HEK293 (cell line): ENCODE data around the gene CBX5.

Source experiments
- CTCF ChIA-PET: fragments of 350-600 bp; formaldehyde crosslinking; extraction: SDS; loops from one replicate; lab custom pipeline; 2021; ENCODE audit warnings: antibody characterized with exemption; lab: Yijun Ruan, JAX
- POLR2A ChIA-PET: fragments of 300-600 bp; formaldehyde crosslinking; extraction: SDS; loops from one replicate; lab custom pipeline; 2020; ENCODE audit warnings: antibody characterized with exemption, inconsistent platforms; lab: Yijun Ruan, JAX
- H3K27ac ChIP-seq: fragments of 200-500 bp; sonication (Bioruptor generic); 2 replicates; pipeline ENCODE4 v1.5.1; 2014; ENCODE audit warnings: low read depth, low read length, control low read depth, inconsistent platforms; ENCODE audit errors: extremely low read depth
- H3K36me3 ChIP-seq, 2 experiments: fragments of 200-500 bp in 1 of 2; sonication (Bioruptor generic) in 1 of 2; 1 replicate in 1 of 2; 2 replicates in 1 of 2; pipeline ENCODE4 v1.5.1; 2014 to 2017; ENCODE audit warnings: inconsistent platforms in 2 of 2, low read length in 2 of 2; ENCODE audit not compliant: control insufficient read depth in 2 of 2, insufficient read depth in 1 of 2
- H3K4me1 ChIP-seq: fragments of 200-500 bp; sonication (Bioruptor generic); 2 replicates; pipeline ENCODE4 v1.5.1; 2014; ENCODE audit warnings: mild to moderate bottlenecking, low read length, inconsistent platforms; ENCODE audit not compliant: control insufficient read depth, insufficient read depth
- H3K4me3 ChIP-seq: 2 replicates; pipeline ENCODE4 v1.5.1; 2011; ENCODE audit warnings: low read depth, mild to moderate bottlenecking, control low read depth, low read length, moderate library complexity
- H3K9me3 ChIP-seq: fragments of 200-500 bp; sonication (Bioruptor generic); 2 replicates; pipeline ENCODE4 v1.5.1; 2014; ENCODE audit warnings: low read depth, low read length, inconsistent platforms; ENCODE audit not compliant: control insufficient read depth, insufficient read depth
- ATF2 ChIP-seq: fragments of 450-650 bp; formaldehyde crosslinking; IDR thresholded peaks from 2 replicates; pipeline ENCODE4 v1.5.1; 2016; ENCODE audit warnings: missing biosample characterization, missing genetic modification characterization, low read depth
- EGR2 ChIP-seq: fragments of 450-650 bp; formaldehyde crosslinking; IDR thresholded peaks from 2 replicates; pipeline ENCODE4 v1.5.1; 2016; ENCODE audit warnings: low read depth, missing biosample characterization, missing genetic modification characterization
- GLI2 ChIP-seq: fragments of 450-650 bp; formaldehyde crosslinking; IDR thresholded peaks from 2 replicates; pipeline ENCODE4; 2017; ENCODE audit warnings: missing biosample characterization, missing genetic modification characterization, low read depth, borderline replicate concordance
- PRDM1 ChIP-seq: fragments of 450-650 bp; formaldehyde crosslinking; IDR thresholded peaks from 2 replicates; pipeline ENCODE4; 2016; ENCODE audit warnings: missing biosample characterization, missing genetic modification characterization
- PRDM2 ChIP-seq: fragments of 450-650 bp; formaldehyde crosslinking; IDR thresholded peaks from 2 replicates; pipeline ENCODE4 v1.5.1; 2016; ENCODE audit warnings: missing biosample characterization, missing genetic modification characterization, borderline replicate concordance
- REPIN1 ChIP-seq: fragments of 450-650 bp; formaldehyde crosslinking; IDR thresholded peaks from 2 replicates; pipeline ENCODE4 v1.5.1; 2017; ENCODE audit warnings: missing biosample characterization, missing genetic modification characterization, low read depth
- ZFP37 ChIP-seq: fragments of 450-650 bp; formaldehyde crosslinking; IDR thresholded peaks from 2 replicates; pipeline ENCODE4 v1.5.1; 2016; ENCODE audit warnings: missing biosample characterization, missing genetic modification characterization
- ZNF140 ChIP-seq: fragments of 450-650 bp; formaldehyde crosslinking; IDR thresholded peaks from 2 replicates; pipeline ENCODE4 v1.5.1; 2016; ENCODE audit warnings: missing biosample characterization, missing genetic modification characterization
- ZNF157 ChIP-seq: fragments of 450-650 bp; formaldehyde crosslinking; IDR thresholded peaks from 2 replicates; pipeline ENCODE4 v1.5.1; 2016; ENCODE audit warnings: missing biosample characterization, missing genetic modification characterization
- ZNF239 ChIP-seq: fragments of 450-650 bp; formaldehyde crosslinking; IDR thresholded peaks from 2 replicates; pipeline ENCODE4 v1.5.1; 2016; ENCODE audit warnings: missing biosample characterization, missing genetic modification characterization
- ZNF266 ChIP-seq: fragments of 450-650 bp; formaldehyde crosslinking; IDR thresholded peaks from 2 replicates; pipeline ENCODE4 v1.5.1; 2016; ENCODE audit warnings: missing biosample characterization, missing genetic modification characterization, low read depth
- ZNF302 ChIP-seq: fragments of 450-650 bp; formaldehyde crosslinking; IDR thresholded peaks from 2 replicates; pipeline ENCODE4 v1.5.1; 2016; ENCODE audit warnings: missing biosample characterization, missing genetic modification characterization, low read depth
- ZNF362 ChIP-seq: fragments of 450-650 bp; formaldehyde crosslinking; IDR thresholded peaks from 2 replicates; pipeline ENCODE4 v1.5.1; 2016; ENCODE audit warnings: missing biosample characterization, missing genetic modification characterization
- ZNF433 ChIP-seq: fragments of 450-650 bp; formaldehyde crosslinking; IDR thresholded peaks from 2 replicates; pipeline ENCODE4 v1.5.1; 2016; ENCODE audit warnings: missing biosample characterization, missing genetic modification characterization, low read depth
- ZNF555 ChIP-seq: fragments of 450-650 bp; formaldehyde crosslinking; conservative IDR thresholded peaks from 2 replicates; pipeline ENCODE4 v1.5.1; 2017; ENCODE audit warnings: missing biosample characterization, mild to moderate bottlenecking, missing genetic modification characterization, inconsistent platforms
- ZNF558 ChIP-seq: fragments of 450-650 bp; formaldehyde crosslinking; IDR thresholded peaks from 2 replicates; pipeline ENCODE4 v1.5.1; 2016; ENCODE audit warnings: missing biosample characterization, missing genetic modification characterization
- ZNF560 ChIP-seq: fragments of 450-650 bp; formaldehyde crosslinking; IDR thresholded peaks from 2 replicates; pipeline ENCODE4 v1.5.1; 2017; ENCODE audit warnings: missing biosample characterization, missing genetic modification characterization, borderline replicate concordance
- ZNF580 ChIP-seq: fragments of 450-650 bp; formaldehyde crosslinking; IDR thresholded peaks from 2 replicates; pipeline ENCODE4 v1.5.1; 2016; ENCODE audit warnings: missing biosample characterization, missing genetic modification characterization
- ZNF629 ChIP-seq: fragments of 450-650 bp; formaldehyde crosslinking; IDR thresholded peaks from 2 replicates; pipeline ENCODE4 v1.5.1; 2017; ENCODE audit warnings: missing biosample characterization, missing genetic modification characterization
- ZNF664 ChIP-seq: fragments of 450-650 bp; formaldehyde crosslinking; IDR thresholded peaks from 2 replicates; pipeline ENCODE4 v1.5.1; 2016; ENCODE audit warnings: missing biosample characterization, missing genetic modification characterization
- ZNF707 ChIP-seq: fragments of 450-650 bp; formaldehyde crosslinking; IDR thresholded peaks from 2 replicates; pipeline ENCODE4 v1.5.1; 2016; ENCODE audit warnings: missing biosample characterization, missing genetic modification characterization
- ZNF830 ChIP-seq: fragments of 450-650 bp; IDR thresholded peaks from 2 replicates; pipeline ENCODE4 v1.5.0; 2018; ENCODE audit warnings: missing biosample characterization, missing genetic modification characterization, low read depth, mild to moderate bottlenecking, moderate library complexity
- ZSCAN23 ChIP-seq: fragments of 450-650 bp; formaldehyde crosslinking; IDR thresholded peaks from 2 replicates; pipeline ENCODE4 v1.5.1; 2016; ENCODE audit warnings: missing biosample characterization, missing genetic modification characterization

Gene CBX5

GRCh38 chr12:54185297-54185696 lies 94.6 kb downstream of the CBX5 start (continued):
- TF ChIP-seq ZNF433 (tag by site-specific recombination), result peak; percentile 26; the same call in 1 of the 2 replicates
- peak; percentile 81; the same call in 1 of the 2 replicates for TF ChIP-seq ZNF560 (tag by site-specific recombination)
- 0 out of 2 replicates have a peak, but pooled peaks have one; percentile 64 for TF ChIP-seq ZNF266 (tag by site-specific recombination)
- TF ChIP-seq ZNF580, result 0 out of 2 replicates have a peak, but pooled peaks have one; percentile 49
- 0 out of 2 replicates have a peak, but pooled peaks have one; percentile 60 for TF ChIP-seq ZFP37 (tag by site-specific recombination)
- TF ChIP-seq ZNF140 (tag by site-specific recombination), result peak; percentile 80
- TF ChIP-seq ZNF664, result peak; percentile 84
- TF ChIP-seq GLI2, result peak; percentile 74; the same call in 1 of the 2 replicates
- peak; percentile 62; the same call in 1 of the 2 replicates for TF ChIP-seq ZNF629 (tag by site-specific recombination)
- peak; percentile 91 for TF ChIP-seq ZNF558 (tag by site-specific recombination)

GRCh38 chr12:54184024-54184805 lies 95.7 kb downstream of the CBX5 start:
- ChIA-PET CTCF (interaction anchor here (0.9 kb wide), 1 partner anchor 24 kb away, joined by 3 read pairs; no protein-coding TSS in a partner anchor), POLR2A (no interaction called here)
- H3K4me1 ChIP-seq, result no peaks in the 10 kb centered on the region
- no peak overlapping the region for H3K4me3 ChIP-seq
- peaks cover 0 to 33% of the 10 kb centered on the region in 2 experiments; a peak in 2 of 3 replicates for H3K36me3 ChIP-seq
- H3K27ac ChIP-seq, result no peak overlapping the region
- no peak for TF ChIP-seq ZNF555 (tag by site-specific recombination)
- TF ChIP-seq ATF2, result no peak
- 0 out of 2 replicates have a peak, but pooled peaks have one; percentile 34 for TF ChIP-seq EGR2
- no peak for TF ChIP-seq ZSCAN23 (tag by site-specific recombination)
- TF ChIP-seq REPIN1 (tag by site-specific recombination), result no peak
- H3K9me3 ChIP-seq, result no peaks in the 10 kb centered on the region

- CTCF ChIA-PET, result interaction anchor here (1.0 to 1.1 kb wide), 2 partner anchors 19 to 154 kb away, joined by 3 to 4 read pairs; no protein-coding TSS in a partner anchor
- Histone ChIP-seq H3K9me3 (no peaks in the 10 kb centered on the region), H3K4me3 (no peak overlapping the region), H3K36me3 (peaks cover 0 to 33% of the 10 kb centered on the region in 2 experiments; a peak in 2 of 3 replicates), H3K4me1 (no peaks in the 10 kb centered on the region), H3K27ac (no peak overlapping the region)
- POLR2A ChIA-PET, result no interaction called here
- TF ChIP-seq ZNF362 (no peak), ZNF239 (tag by site-specific recombination) (no peak), ZNF157 (tag by site-specific recombination) (no peak), ZNF302 (tag by site-specific recombination) (no peak), ZNF830 (tag by site-specific recombination) (no peak), PRDM2 (tag by site-specific recombination) (no peak), ZNF707 (no peak), PRDM1 (tag by site-specific recombination) (no peak)
Observed at GRCh38 chr12:54182981-54183380, 96.9 kb downstream of the CBX5 start.
